Right hindlimb (tissue), 1 donor: Measurements from ENCODE around the gene EFNA4.

Source experiments
- DNase-seq: peaks from one replicate; pipeline ENCODE4 v3.0.0-alpha.2; 2018

EFNA4 gene

DNA sequence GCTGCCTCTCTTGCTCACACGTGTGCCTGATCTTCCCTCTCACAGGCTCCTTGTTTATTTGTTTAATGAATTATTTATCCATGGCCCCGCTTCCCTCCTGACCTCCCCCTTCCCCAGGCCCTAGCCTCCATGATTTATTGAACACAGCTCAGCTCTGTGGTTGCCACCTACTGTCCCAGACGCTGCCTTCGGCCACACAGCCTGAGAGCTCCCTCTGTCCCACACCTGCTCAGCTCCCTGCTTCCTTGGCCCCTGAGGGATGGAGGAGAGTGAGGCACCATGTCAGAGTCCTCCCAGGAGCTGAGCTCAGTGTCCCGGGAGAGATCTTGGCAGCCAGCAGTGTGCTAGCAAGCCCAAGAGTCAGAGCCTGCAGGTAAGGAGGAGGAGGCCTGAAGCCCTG is 12.0 kb downstream of the EFNA4 start:
- DNase-seq, result no peak

DNA sequence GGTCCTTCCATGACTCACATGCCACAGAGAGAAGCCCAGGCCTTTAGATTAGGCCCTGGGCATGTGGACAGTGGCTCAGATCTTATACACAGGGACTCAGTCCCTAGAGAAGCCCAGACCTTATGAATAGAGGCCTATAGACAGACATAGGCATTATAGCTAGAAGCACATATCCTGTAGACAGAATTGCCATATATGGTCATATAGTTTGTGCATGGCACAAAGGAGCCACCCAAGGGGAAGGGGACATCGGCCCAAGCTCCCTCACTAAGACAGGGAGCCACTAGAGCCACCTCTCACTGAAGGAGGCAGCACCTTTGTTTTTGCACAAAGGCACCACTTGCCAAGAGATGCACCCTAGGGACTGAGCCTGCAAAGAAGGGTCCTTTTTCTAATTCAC is 12.8 kb downstream of the EFNA4 start:
- no peak for DNase-seq

DNA sequence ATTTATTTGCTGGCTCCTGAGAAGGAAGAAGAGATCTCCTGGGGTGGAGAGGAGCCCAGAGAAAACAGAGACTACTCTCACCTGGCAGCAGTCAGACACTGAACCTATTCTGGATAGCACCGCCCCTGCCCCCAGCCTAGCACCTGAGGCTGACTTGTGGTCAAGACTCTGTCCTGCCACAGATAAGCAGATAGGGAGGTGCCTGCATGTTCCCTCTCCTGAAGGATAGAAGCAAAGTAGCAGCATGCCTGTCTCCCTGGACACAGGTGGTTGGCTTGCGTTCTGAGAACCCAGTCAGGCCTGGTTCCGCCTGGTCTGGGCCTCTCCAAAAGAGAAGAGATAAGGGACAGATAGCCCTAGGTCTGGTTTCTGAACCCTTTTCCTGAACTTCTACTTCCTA is 13.8 kb downstream of the EFNA4 start:
- DNase-seq, result no peak

DNA sequence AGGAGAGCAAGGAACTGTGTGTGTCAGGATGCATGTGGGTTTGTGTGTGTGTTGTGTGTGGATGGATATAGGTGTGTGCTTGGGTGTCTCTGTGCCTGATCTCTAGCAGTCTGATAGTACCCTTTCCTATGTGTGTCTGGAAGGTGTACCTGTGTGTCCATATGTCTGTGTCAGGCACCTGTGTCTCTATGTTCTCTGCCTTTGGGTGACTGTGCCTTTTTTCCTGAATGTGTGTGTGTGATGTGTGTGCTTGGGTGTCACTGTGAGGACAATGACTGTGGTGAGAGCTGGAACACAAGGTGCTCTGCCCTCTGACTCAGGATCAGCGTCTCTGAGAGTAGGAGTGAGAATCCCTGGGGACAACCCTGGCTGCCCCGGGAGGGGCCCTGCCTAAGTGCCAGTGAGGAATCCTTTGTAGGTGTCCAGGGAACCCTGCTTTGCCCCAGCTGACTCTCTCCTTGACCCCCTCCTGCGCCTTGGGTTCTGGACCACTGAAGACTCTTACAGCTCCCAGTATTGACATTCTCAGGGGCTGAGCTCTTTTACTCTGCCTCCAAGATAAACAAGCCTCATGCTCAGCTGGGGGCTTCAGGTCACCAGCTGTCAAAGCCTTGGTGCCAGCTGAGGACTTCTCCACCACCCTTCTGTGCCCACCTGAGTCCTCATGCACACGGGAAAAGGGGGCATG is 14.4 kb downstream of the EFNA4 start:
- DNase-seq, result no peak

DNA sequence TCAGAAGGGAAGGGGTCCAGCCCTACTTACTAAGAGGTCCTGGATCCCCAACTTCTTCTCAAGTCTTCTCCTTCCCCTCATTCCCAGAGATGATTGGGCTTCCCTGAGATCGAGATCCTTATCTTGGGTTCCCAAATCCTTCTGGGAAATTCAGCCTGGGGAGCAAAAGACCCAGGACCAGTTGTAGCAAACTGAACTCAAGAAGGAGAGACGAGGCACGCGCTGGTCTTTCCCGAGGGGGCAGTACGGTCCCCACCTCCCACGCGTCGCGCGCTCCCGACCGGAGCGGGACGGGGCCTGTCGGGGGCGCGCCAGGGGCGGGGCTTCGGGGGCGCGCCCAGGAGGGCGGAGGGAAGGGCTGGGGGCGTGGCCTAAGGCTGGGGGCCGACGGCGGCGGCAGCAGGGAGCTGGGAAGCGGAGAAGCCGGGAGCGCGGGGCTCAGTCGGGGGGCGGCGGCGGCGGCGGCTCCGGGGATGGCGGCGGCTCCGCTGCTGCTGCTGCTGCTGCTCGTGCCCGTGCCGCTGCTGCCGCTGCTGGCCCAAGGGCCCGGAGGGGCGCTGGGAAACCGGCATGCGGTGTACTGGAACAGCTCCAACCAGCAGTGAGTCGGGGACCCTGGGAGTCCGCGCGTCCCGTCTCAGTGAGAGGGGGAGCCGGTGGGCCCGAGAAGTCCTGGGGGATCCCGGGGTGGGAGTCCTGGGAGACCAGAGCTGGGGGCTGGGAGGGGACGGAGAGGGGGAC is 15.1 kb downstream of the EFNA4 start, which contains the start of gene EFNA3:
EFNA3 (plus strand) TSS at position 369 of the 741 bp plus-strand sequence; CDS start at position 474, 105 bp downstream.
- DNase-seq, result peak; percentile 81

DNA sequence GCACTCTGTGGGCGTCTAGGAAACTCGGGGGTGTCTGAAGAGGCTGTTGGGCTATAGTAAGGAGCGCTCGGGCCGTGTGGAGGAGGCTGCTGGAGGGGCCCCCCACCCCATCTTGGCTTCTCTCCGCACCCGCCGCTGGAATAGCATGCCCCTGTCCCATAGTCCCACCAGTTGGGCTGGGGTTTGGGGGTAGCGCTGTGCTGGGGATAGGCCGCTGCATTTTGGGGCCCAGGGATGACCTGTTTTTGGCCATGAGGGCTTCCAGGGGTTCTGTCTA is 15.6 kb downstream of the EFNA4 start:
- DNase-seq, result no peak

DNA sequence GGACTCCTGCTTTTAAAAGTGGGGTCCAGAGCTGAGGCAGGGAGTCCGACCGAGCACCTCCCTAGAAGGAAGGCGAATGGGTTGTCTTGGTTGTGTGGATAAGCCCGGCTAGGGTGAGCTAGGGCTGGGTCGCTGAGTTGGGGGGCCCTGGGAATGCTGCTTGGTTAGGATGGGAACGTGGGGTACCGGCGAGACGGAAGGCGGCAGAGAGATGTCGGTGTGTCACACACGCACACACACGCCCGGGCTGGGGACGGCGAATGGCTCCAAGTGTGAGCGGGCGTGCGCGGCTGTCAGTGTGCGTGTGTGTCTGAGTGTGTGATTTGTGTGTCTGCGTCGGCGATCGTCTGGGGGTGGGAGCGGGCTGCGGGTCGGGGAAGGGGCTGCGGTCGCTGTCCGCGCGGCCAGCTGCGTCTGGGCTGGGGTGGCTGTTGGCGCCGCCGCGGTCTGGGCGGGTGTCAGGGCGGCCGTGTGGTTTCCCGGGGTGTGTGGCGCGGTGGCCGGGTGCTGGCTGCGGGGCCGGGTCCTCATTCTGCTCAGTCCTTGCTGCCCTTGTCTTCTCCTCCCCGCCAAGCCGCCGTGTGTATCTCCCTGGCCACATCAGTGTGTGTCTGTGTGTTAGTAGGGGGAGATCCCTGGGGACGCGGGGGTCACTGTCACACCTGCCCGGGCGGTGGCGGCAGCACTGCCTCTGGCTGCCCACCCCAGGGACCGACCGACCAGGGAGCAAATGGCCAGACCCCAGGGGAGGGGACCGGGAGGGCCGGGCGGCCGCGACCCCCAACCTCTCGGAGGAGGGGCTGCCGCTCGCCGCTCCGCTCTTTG is 16.2 kb downstream of the EFNA4 start:
- no peak for DNase-seq

DNA sequence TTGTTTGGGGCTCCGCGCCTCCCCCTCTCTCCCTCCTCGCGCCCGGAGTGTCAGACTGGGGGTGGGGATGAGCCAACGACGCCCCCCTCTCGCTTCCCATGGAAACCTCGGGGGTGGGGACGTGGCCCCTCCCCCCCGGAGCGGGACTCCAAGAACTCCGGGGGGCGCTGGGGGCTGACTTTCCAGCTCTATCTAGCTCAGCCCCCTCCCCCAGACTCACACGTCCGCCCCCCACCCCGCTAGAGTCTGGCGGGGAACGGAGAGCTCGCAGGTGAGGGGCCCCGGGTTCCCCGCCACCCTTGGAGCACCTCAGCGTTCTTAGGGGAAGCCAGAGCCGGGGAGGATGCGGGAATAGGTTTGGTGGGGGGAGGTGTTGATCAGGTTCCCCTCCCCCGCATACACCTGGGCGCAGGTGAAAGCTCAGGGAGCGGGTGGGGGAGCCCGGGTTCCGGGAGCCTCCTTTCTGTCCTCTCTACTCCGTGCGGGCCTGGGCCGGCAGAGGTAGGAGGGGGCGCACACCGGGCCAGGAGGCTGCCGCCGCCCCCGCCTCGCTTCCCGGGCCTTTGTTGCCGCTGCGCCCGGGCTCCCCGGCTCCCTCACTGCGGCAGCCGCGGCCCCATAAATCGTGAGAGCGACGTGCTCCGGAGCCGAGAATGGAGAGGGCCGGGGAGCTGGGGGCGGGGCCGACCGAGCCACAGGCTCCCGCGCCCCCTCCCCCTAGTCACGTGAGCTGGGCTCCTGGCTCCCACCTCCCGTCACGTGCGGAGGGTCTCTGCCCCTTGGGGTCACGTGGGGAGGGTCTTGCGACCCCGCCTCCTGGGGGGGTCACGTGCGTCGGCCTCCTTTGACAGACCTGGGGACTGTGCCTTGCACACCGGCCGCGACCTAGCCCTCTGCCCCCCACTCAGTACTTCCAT is 17.0 kb downstream of the EFNA4 start:
- DNase-seq, result peak; percentile 52

DNA sequence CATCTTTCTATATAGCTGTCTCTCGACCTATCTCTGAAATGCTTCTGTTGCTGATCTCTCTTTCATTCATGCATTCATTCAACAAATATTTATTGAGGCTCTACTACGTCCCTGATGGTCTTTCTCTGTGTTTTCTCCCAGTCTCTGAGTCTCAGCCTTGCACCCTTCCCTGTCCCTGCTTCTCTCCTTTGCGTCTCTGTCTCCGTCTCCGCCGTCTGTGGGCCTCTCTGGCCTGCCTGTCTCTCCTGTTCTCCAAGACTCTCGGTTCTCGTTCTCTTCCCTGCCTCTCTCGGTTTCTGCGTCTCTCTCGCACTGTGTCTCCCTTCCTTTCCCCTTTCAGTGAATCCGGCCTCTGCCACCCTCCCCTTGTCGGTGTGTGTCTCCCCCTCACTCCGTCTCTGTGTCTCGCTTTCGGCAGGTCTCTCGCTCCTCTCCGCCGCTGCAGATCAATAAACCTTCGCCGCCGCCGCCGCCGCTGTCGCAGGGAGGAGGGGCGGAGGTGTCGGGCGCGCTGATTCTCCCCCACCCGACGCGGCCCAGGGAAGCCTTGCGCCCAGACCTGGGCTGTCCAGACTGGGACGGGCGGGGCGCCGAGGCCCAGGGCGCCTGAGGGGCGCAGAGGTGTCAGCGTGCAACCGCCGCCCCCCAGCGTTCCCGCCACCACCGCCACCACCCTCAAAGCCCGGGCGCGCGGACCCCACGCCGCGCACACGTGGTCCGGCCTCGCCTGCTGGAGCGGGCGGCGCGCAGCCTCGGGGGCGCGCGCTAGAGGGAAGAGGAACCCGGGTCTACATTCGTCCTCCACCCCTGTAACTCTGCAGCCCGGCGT is 18.1 kb downstream of the EFNA4 start:
- peak; percentile 37 for DNase-seq

DNA sequence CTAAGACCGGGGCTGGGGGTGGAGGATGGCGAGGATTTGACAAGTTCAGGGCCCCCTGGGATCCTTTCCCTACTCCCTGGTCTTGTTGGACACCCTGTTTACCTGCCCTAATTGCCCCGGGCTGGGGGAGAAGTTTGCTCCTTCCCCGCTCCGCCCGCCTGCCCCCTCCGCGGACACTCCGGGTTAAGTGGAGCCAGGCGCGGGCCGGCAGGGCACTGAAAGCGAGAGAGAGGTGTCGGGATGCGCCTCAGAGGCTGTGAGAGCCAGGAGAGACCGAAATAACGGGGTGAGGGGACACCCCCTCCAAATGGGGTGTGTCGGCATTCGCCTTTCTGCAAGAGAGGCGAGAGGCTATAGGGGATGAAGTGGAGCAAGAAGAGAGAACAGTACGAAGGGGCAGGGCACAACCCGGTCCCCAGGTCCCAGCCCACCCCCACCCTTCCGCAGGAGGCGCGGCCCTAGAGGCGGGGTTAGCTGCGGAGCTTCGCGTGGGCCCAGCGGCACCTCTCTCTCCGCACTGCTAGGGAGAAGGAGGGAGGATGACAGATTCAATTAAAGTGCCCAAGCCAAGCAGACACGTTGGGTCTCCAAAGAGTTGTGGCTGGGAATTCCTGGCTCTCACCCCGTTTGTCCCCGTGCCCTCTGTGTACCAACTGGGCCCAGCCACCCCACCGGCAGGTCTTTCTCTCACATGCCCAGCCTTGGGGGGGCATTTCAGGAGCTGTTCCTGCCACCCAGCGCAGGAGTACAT is 18.9 kb downstream of the EFNA4 start:
- DNase-seq, result peak; percentile 37

DNA sequence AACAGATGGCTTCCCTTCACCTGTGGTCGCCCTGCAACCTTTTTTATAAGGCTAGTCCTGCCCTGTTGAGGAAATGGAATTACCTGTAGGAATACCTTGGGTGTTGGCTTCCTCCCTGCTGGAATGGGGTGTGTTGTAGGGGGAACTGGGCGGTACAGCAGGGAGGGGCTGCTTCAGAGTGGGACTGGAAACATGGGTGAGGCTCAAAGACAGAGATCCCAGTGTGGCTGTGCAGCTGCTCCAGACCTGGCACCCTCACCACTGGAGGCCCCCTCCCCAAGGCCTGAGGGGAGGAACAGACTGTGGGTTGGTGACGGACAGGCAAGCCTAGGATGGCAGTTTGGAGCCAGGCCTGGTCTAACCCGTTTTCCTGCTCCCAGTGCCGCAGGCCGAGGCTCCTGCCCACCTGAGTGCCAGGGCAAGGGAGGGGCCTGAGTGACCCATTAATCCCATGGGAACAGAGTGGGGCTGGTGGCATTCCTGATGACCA is 19.6 kb downstream of the EFNA4 start:
- DNase-seq, result no peak

DNA sequence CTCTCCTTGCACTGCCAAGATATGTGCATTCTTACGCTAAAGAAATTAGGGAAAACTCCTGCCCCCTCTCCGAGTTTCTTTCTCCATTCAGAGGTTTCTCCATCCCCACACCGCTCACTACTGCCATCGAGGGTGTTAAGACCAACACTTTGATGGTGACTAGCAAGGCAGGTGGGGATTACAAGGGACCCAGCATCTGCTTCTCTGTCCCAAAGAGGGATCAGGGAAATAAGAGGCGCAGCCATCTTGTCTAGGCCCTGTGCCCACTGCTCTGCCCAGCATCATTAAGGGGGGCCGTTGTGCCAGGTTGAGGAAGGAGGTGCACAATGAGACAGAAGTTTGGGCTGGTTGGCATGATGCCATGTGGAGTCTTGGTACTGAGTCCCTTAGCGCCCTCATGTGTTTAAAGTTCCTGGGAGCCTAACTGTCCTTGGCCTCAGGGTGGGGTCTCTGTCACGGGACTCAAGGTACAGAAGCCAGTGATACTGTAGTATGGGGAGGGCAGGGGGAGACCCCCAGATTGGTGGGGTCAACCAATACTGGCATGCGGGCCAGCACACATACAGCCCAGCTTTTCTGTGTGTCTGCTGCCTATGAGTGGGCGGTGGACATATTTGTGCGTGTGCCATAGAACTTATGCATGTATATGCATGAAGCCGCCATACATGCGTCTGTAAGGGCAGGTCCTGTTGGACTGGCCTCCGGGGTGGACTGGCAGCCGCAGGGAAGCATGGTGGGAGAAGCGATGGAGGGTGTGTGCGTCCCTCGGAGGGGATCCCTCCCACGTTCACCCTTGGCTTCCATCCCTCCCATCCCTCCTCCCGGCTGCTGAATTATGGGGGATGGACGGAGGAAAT is 20.6 kb downstream of the EFNA4 start:
- no peak for DNase-seq

DNA sequence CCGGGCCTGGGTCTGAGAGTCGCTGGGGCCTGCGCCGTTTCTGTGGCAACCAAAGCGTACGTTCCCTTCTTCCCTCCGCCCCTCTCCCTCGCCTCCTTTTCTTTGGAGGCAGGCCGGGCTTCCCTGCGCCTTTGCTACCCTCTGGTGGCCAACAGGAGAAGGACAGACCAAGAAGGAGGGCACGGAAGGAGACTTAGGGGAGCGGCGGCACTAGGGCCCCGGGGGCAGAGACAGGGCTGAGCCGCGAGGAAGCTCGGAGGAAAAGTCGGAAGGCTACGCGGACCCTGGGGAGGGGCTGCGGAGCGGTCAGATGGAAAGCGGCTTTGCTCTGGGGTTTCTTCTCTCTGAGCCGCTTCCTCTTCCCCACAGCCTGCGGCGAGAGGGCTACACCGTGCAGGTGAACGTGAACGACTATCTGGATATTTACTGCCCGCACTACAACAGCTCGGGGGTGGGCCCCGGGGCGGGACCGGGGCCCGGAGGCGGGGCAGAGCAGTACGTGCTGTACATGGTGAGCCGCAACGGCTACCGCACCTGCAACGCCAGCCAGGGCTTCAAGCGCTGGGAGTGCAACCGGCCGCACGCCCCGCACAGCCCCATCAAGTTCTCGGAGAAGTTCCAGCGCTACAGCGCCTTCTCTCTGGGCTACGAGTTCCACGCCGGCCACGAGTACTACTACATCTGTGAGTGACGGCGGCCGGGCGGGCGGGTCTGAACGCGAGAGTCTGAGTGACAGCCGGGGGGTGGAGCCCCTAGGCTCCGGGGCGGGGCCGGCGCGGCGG is 21.4 kb downstream of the EFNA4 start:
- DNase-seq, result peak; percentile 97

DNA sequence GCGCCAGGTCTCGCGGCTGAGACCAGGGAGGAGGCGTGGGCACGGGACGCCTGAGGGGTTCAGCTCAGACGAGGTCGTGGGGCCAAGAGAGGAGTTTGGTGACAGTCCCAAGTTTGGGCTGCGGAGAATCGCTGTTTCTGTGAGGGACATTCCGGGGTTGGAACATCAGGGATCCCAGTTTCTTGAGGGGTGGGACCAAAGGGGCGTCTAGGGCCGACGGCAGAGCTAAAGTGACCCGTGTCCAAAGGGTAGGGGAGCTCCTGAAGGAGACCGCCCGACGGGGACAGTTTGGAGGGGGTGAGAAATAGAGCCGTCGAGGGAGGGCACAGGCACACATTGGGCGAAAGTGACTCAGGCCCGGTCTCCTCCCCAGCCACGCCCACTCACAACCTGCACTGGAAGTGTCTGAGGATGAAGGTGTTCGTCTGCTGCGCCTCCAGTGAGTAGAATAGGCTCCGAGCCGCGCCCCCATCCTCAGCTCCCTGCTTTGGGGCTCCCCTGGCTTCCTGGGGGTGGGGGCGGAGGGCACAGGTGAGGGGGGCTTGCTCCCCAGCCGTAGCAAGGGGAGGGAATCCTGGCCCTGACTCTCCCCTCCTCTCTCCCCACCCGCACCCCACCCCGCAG is 22.1 kb downstream of the EFNA4 start:
- peak; percentile 59 for DNase-seq

DNA sequence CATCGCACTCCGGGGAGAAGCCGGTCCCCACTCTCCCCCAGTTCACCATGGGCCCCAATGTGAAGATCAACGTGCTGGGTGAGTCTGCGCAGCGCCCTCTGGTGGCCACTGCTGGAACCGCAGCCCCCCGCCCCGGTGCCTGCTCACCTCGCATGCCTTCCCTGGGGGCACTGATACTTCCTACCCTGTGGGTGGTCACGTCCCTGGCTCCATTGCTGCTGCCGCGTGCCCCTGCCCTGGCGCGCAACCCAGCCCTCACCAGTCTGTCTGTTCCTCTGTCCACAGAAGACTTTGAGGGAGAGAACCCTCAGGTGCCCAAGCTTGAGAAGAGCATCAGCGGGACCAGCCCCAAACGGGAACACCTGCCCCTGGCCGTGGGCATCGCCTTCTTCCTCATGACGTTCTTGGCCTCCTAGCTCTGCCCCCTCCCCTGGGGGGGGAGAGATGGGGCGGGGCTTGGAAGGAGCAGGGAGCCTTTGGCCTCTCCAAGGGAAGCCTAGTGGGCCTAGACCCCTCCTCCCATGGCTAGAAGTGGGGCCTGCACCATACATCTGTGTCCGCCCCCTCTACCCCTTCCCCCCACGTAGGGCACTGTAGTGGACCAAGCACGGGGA is 22.7 kb downstream of the EFNA4 start:
- peak; percentile 81 for DNase-seq

DNA sequence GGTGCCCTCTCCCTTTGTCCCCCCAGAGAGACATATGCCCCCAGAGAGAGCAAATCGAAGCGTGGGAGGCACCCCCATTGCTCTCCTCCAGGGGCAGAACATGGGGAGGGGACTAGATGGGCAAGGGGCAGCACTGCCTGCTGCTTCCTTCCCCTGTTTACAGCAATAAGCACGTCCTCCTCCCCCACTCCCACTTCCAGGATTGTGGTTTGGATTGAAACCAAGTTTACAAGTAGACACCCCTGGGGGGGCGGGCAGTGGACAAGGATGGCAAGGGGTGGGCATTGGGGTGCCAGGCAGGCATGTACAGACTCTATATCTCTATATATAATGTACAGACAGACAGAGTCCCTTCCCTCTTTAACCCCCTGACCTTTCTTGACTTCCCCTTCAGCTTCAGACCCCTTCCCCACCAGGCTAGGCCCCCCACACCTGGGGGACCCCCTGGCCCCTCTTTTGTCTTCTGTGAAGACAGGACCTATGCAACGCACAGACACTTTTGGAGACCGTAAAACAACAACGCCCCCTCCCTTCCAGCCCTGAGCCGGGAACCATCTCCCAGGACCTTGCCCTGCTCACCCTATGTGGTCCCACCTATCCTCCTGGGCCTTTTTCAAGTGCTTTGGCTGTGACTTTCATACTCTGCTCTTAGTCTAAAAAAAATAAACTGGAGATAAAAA is 23.5 kb downstream of the EFNA4 start:
- DNase-seq, result no peak
